Spleen (tissue), 11 donors: ENCODE measurements around the gene DAO. TPM values are rescaled to one million over a fixed set of nuclear protein-coding genes. Genes with fewer than 3 reads are reported as not detected.

Experiments
- DNase-seq: peaks from one replicate; pipeline ENCODE4 v3.0.0-alpha.2; 2020
- H3K27ac ChIP-seq, 8 donors: fragments of 200-600 bp; sonication (generic) in 7 of 8; 1 replicate in 4 of 8; 2 replicates in 4 of 8; pipeline versions ENCODE4 v1.5.0 to v1.8.0; 2016 to 2021; ENCODE audit warnings: inconsistent platforms in 4 of 8, mild to moderate bottlenecking in 4 of 8, moderate library complexity in 1 of 8
- H3K27me3 ChIP-seq, 7 donors: fragments of 200-600 bp; sonication (generic) in 6 of 7; replicated peaks in 1 of 7; 1 replicate in 4 of 7; 2 replicates in 3 of 7; pipeline versions ENCODE4 v1.5.0 to v1.8.0; 2016 to 2021; ENCODE audit warnings: inconsistent platforms in 3 of 7, mild to moderate bottlenecking in 1 of 7
- H3K36me3 ChIP-seq, 6 donors: fragments of 200-600 bp; sonication (generic) in 5 of 6; 1 replicate in 4 of 6; 2 replicates in 2 of 6; pipeline versions ENCODE4 v1.5.0 to v1.8.0; 2016 to 2021; ENCODE audit warnings: inconsistent platforms in 2 of 6
- H3K4me1 ChIP-seq, 6 donors: fragments of 200-600 bp; sonication (generic) in 5 of 6; 1 replicate in 3 of 6; 2 replicates in 3 of 6; pipeline versions ENCODE4 v1.5.0 to v1.8.0; 2016 to 2021; ENCODE audit warnings: inconsistent platforms in 3 of 6
- H3K4me3 ChIP-seq, 8 donors: fragments of 200-600 bp; sonication (generic) in 7 of 8; 1 replicate in 4 of 8; 2 replicates in 4 of 8; pipeline versions ENCODE4 v1.5.0 to v1.8.0; 2016 to 2021; ENCODE audit warnings: inconsistent platforms in 4 of 8, mild to moderate bottlenecking in 4 of 8, moderate library complexity in 2 of 8
- H3K9me3 ChIP-seq, 8 donors: fragments of 200-600 bp; sonication (generic) in 7 of 8; 1 replicate in 4 of 8; 2 replicates in 4 of 8; pipeline versions ENCODE4 v1.5.0 to v1.8.0; 2016 to 2021; ENCODE audit warnings: inconsistent platforms in 4 of 8
- CTCF ChIP-seq, 11 experiments: fragments of 200-600 bp in 7 of 11; fragments of 450-650 bp in 4 of 11; sonication (generic) in 4 of 11; IDR thresholded peaks in 8 of 11; conservative IDR thresholded peaks in 3 of 11; 1 replicate in 7 of 11; 2 replicates in 4 of 11; pipeline versions ENCODE4 v1.4.0 to v1.8.0; 2016 to 2021; ENCODE audit warnings: antibody characterized with exemption in 11 of 11, inconsistent platforms in 4 of 11, mild to moderate bottlenecking in 1 of 11
- POLR2A ChIP-seq, 3 donors: fragments of 450-650 bp; IDR thresholded peaks; one replicate each; pipeline ENCODE4 v1.5.1; 2017; ENCODE audit warnings: antibody characterized with exemption in 3 of 3, mild to moderate bottlenecking in 1 of 3
- POLR2AphosphoS5 ChIP-seq, 3 donors: sonication (generic); formaldehyde crosslinking; IDR thresholded peaks; one replicate each; pipeline ENCODE4 v1.5.1; 2017; ENCODE audit warnings: antibody characterized with exemption in 3 of 3
- WGBS, 5 donors: extraction: QIAGEN DNeasy Blood & Tissue Kit in 3 of 5; methylation state at CpG; one replicate each; pipeline versions ENCODE4 v1.1.5 to v1.1.7; 2013 to 2018; 5-methylcytosine and 5-hydroxymethylcytosine counted together
- intact Hi-C: fragments of 100-400 bp; cut with DNase I; formaldehyde crosslinking; loops from one replicate; pipeline ENCODE4 v1.15.0; 2023; ENCODE audit warnings: low total_unique reads
- polyA plus RNA-seq, 3 donors: library from polyadenylated mRNA; stranded (reverse); fragments of 200-250 nt; gene quantifications; one replicate each; pipeline ENCODE4 v1.2.1, GENCODE V29; 2013
- total RNA-seq, 7 donors: library from RNA; depleted of rRNA in 3 of 7; stranded (reverse); fragments of >200 nt in 3 of 7; fragmentation: NEBNext Ultra II Directional in 4 of 7; extraction: Animal tissue kit (Norgen Biotek cat#: 25700) in 4 of 7; gene quantifications; one replicate each; pipeline versions ENCODE4 v1.1.0 to v1.2.1, GENCODE V29; 2016 to 2021
- donor health status: healthy with polysubstance abuse.
- donor health status: DM: no; HTN: no; CAD: no; lungs with moderate emphysema.
- donor health status: DM: no; HTN: no; CAD: no.
- donor health status: Bipolar disorder and iron deficiency.
- donor health status: healthy.
- donor health status: DM: no; HTN: no; CAD: no.
- donor health status: DM: yes; HTN: yes; CAD: no.

DAO gene
- total and polyA plus RNA-seq, 10 donors = 0.42 TPM; not detected in 9

- H3K9me3 ChIP-seq = no peaks in the 10 kb centered on the region
- H3K27me3 ChIP-seq = no peaks in the 10 kb centered on the region
- no peak overlapping the region for H3K27ac ChIP-seq
- intact Hi-C loops = no loop called here
- peak; percentile 65 for DNase-seq
- H3K36me3 ChIP-seq = no peaks in the 10 kb centered on the region
- 91 to 96% (median 95%) methylated on average over 8 to 9 of the region's 9 CpGs for WGBS, 5 donors
- TF ChIP-seq POLR2A (IDR thresholded peaks at IDR 0.05) (no peak), CTCF (IDR thresholded peaks at IDR 0.05 in 8 of 11, conservative IDR thresholded peaks at IDR 0.05 in 3 of 11) (no peak), POLR2AphosphoS5 (IDR thresholded peaks at IDR 0.05) (no peak)
- H3K4me1 ChIP-seq = peaks cover 0 to 11% (median 0%) of the 10 kb centered on the region in 6 donors
- H3K4me3 ChIP-seq = no peak overlapping the region
Observed at GRCh38 chr12:108912361-108912760, 32.5 kb downstream of the DAO start.

- Histone ChIP-seq H3K9me3 (no peaks in the 10 kb centered on the region), H3K4me1 (peaks cover 0 to 11% (median 0%) of the 10 kb centered on the region in 6 donors), H3K27ac (peak overlapping the region in 5 of 8 donors; percentile 15 to 60 (median 30)), H3K4me3 (no peak overlapping the region), H3K27me3 (no peaks in the 10 kb centered on the region), H3K36me3 (no peaks in the 10 kb centered on the region)
- TF ChIP-seq POLR2A (IDR thresholded peaks at IDR 0.05) (no peak), POLR2AphosphoS5 (IDR thresholded peaks at IDR 0.05) (peak in 1 of 3 donors; percentile 9), CTCF (IDR thresholded peaks at IDR 0.05 in 8 of 11, conservative IDR thresholded peaks at IDR 0.05 in 3 of 11) (no peak)
- DNase-seq = no peak
- 10 to 26% (median 16%) methylated on average over 4 of the region's 4 CpGs for WGBS, 5 donors
- intact Hi-C loops = no loop called here
Observed at GRCh38 chr12:108914121-108914531, 34.2 kb downstream of the DAO start.

GRCh38 chr12:108915632-108916133 is 35.8 kb downstream of the DAO start:
- DNase-seq = peak; percentile 41
- Histone ChIP-seq H3K4me3 (no peak overlapping the region), H3K9me3 (peaks cover 0 to 10% (median 6%) of the 10 kb centered on the region in 8 donors), H3K27me3 (no peaks in the 10 kb centered on the region), H3K27ac (no peak overlapping the region), H3K36me3 (no peaks in the 10 kb centered on the region), H3K4me1 (peaks cover 0 to 11% (median 0%) of the 10 kb centered on the region in 6 donors)
- 85 to 89% (median 88%) methylated on average over 12 to 15 of the region's 15 CpGs for WGBS, 5 donors
- intact Hi-C loops = no loop called here
- TF ChIP-seq POLR2A (IDR thresholded peaks at IDR 0.05) = no peak

- peaks cover 0 to 10% (median 6%) of the 10 kb centered on the region in 8 donors for H3K9me3 ChIP-seq
- no peak for TF ChIP-seq POLR2A (IDR thresholded peaks at IDR 0.05)
- TF ChIP-seq POLR2AphosphoS5 (IDR thresholded peaks at IDR 0.05) = no peak
- TF ChIP-seq CTCF (IDR thresholded peaks at IDR 0.05 in 8 of 11, conservative IDR thresholded peaks at IDR 0.05 in 3 of 11) = no peak
- peak; percentile 34 for DNase-seq
- WGBS, 5 donors = 66 to 85% (median 76%) methylated on average over 5 of the region's 5 CpGs
- H3K4me1 ChIP-seq = peaks cover 0 to 11% (median 0%) of the 10 kb centered on the region in 6 donors
- H3K27me3 ChIP-seq = no peaks in the 10 kb centered on the region
- H3K36me3 ChIP-seq = no peaks in the 10 kb centered on the region
- H3K27ac ChIP-seq = no peak overlapping the region
- intact Hi-C loops = no loop called here
- no peak overlapping the region for H3K4me3 ChIP-seq
Observed at GRCh38 chr12:108916336-108916735, 36.4 kb downstream of the DAO start.
